ENCODE results near the gene NOD1.
"Not testable (repeated sequence)": the region's sequence is repeated elsewhere in the genome, so short reads cannot be mapped to it uniquely, and the experiment has no call there.

The NOD1 gene, protein sequence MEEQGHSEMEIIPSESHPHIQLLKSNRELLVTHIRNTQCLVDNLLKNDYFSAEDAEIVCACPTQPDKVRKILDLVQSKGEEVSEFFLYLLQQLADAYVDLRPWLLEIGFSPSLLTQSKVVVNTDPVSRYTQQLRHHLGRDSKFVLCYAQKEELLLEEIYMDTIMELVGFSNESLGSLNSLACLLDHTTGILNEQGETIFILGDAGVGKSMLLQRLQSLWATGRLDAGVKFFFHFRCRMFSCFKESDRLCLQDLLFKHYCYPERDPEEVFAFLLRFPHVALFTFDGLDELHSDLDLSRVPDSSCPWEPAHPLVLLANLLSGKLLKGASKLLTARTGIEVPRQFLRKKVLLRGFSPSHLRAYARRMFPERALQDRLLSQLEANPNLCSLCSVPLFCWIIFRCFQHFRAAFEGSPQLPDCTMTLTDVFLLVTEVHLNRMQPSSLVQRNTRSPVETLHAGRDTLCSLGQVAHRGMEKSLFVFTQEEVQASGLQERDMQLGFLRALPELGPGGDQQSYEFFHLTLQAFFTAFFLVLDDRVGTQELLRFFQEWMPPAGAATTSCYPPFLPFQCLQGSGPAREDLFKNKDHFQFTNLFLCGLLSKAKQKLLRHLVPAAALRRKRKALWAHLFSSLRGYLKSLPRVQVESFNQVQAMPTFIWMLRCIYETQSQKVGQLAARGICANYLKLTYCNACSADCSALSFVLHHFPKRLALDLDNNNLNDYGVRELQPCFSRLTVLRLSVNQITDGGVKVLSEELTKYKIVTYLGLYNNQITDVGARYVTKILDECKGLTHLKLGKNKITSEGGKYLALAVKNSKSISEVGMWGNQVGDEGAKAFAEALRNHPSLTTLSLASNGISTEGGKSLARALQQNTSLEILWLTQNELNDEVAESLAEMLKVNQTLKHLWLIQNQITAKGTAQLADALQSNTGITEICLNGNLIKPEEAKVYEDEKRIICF

GRCh38 chr7:30478349-30479201 is at the start of gene NOD1:
TSS of gene NOD1 (minus strand) at chr7:30478784. CDS start at chr7:30456921, 21,863 bp downstream.
- in situ Hi-C loops (cut with MboI; ENCODE audit: low sequenced_read_pairs), result no loop called here

- in situ Hi-C loops (cut with MboI; ENCODE audit: low sequenced_read_pairs), result not testable (repeated sequence)
These were observed 48.7 kb upstream of the NOD1 start for GRCh38 chr7:30527297-30527696.

DNA sequence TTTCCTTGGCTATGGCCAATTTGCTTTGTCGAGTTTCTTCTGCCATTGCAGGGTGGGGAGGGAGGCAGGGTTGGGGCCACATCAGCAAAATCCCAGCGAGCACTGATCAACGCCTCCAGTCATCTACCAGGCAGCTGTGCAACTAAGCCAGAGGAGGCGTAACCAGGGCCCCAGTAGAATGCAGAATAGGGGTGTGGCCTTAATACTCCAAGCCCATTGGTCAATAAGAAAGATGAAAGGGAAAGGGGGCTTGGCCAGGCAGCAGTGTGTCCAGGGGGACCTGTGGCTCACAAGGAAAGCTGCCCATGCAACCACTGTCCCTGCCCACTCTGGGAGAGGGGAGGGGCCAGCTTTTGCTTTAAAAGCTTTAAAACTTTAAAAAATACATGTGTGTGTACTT is 47.6 kb upstream of the NOD1 start:
- in situ Hi-C loops (cut with MboI; ENCODE audit: low sequenced_read_pairs), result no loop called here

DNA sequence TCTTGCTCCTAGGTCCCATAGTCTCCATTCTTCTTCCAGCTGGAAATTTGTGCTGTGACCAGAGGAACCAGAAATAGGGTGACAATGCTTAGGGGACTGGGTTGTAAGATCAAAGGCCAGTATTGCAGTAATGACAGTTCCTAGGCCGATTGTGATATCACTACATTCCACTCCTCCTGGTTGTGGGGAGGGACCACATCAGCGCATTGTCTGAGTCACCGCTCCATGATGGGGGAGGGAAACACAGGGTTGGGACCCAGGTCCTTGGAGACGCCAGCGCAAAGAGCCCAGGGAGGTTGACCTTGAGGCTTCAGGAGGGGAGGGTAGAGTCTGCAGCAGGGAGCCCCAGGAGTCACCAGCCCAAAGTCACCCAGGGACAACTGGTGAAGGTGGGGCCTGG is 46.8 kb upstream of the NOD1 start:
- in situ Hi-C loops (cut with MboI; ENCODE audit: low sequenced_read_pairs), result no loop called here

- in situ Hi-C loops (cut with MboI; ENCODE audit: low sequenced_read_pairs), result no loop called here
These were observed 46.0 kb upstream of the NOD1 start for GRCh38 chr7:30524545-30524944.

- in situ Hi-C loops (cut with MboI; ENCODE audit: low sequenced_read_pairs), result no loop called here
These were observed 44.9 kb upstream of the NOD1 start for GRCh38 chr7:30523466-30523865.

DNA sequence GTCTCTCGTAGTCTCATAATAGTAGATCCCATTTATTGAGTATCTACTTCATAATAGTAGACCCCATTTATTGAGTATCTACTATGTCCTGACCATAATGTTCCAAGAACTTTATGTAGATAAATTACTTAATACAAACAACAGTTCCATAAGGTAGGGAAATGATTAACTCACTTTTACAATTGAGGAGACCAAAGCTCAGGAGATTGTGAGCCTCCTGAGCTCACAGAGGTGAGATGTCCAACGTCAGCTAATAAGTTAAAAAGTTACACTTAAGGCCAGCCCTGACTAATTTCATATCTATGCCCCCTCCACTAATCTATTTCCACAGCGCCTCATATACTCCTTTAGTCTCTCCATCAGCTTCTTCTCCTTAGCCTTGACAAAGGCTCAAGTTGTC is 43.6 kb upstream of the NOD1 start:
- in situ Hi-C loops (cut with MboI; ENCODE audit: low sequenced_read_pairs), result no loop called here

DNA sequence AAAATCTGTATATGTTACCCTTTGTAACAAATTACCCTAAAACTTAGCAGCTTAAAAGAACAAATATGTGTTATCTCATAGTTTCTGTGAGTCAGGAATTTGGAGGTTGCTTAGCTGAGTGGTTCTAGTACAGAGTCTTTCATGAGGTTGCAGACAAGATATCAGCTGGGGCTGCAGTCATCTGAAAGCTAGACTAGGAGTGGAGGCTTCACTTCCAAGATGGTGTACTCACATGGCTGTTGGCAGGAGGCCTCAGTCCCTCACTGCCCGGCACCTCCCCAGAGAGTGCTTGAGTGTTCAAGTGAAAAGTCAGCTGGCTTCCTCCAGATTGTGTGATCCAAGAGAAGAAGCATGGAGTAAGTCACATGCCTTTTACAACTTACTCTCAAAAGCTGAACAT is 42.9 kb upstream of the NOD1 start:
- in situ Hi-C loops (cut with MboI; ENCODE audit: low sequenced_read_pairs), result no loop called here

DNA sequence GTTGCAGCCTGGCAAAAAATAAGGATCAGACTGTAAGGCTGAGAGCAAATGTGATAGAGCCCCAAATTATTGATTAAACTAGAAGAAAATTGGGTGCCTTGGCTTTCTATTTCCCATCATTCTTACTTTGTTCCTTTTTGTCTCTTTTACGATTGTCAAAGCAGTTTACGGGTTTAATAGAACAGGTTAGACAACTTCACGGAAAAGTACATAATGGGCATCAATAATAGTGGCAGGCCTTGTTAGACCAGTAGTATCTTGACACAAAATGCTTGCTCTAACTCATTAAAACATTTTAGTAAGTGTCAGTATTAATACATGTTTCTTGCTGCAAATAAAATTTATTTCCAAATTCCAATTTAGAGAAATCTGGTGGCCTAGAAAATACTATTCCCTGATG is 40.5 kb upstream of the NOD1 start:
- in situ Hi-C loops (cut with MboI; ENCODE audit: low sequenced_read_pairs), result no loop called here

GRCh38 chr7:30515761-30516160 is 37.2 kb upstream of the NOD1 start:
- in situ Hi-C loops (cut with MboI; ENCODE audit: low sequenced_read_pairs), result no loop called here

DNA sequence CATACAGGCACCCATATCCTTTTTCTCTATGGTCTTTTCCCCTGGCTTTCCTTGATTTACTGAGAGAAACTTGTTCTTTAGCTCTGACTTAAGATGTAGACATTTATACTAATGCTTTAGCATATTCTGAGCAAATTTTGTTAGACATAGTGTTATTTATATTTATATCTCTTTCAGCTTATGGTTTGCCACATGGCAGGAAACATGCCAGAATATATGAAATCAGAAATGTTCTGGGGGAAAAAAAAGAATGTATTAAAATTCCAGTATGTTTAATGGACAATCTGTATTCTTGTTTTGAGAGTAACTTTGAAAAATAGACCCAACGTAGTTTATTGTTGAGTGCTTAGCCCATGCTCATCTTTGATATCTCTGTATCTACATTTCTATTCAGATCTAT is 36.2 kb upstream of the NOD1 start:
- in situ Hi-C loops (cut with MboI; ENCODE audit: low sequenced_read_pairs), result no loop called here

DNA sequence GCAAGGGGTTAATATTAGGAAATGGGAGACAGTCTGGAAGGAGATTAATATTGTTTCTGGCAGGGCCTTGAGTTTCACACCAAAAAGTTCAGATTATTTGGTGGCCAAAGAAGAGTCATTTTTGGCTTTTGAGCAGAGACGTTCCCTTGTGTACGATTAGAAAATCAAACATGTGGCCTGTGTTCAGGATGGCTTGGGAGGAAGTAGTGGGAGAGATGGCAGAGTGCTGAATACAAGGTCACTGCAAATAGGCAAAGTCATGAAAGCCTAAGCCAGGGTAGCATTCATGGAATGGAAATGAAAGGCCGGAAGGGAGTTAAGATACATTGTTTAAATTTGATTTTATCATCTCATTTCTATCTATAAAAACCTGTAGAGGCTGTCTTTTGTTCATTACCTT is 35.6 kb upstream of the NOD1 start:
- in situ Hi-C loops (cut with MboI; ENCODE audit: low sequenced_read_pairs), result no loop called here

DNA sequence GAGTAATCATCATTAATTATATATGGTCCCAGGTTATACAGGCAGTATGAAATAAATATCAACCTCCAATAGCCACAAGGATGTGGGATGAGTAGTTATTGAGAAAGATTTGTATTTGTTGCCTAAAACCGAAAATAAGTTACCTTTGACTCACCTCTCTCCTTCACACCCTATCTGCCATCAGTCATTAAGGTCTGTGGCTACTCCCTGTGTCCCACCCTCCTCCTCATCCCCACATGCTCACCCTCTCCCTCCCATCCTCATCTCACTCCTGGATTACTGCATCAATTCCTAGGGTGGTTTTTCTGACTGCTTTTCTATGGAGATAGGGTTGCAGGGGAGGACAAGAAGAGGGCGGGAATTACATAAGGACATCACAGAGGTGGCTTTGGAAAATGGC is 35.2 kb upstream of the NOD1 start:
- in situ Hi-C loops (cut with MboI; ENCODE audit: low sequenced_read_pairs), result no loop called here

- in situ Hi-C loops (cut with MboI; ENCODE audit: low sequenced_read_pairs), result no loop called here
These were observed 33.5 kb upstream of the NOD1 start for GRCh38 chr7:30511973-30512662.

DNA sequence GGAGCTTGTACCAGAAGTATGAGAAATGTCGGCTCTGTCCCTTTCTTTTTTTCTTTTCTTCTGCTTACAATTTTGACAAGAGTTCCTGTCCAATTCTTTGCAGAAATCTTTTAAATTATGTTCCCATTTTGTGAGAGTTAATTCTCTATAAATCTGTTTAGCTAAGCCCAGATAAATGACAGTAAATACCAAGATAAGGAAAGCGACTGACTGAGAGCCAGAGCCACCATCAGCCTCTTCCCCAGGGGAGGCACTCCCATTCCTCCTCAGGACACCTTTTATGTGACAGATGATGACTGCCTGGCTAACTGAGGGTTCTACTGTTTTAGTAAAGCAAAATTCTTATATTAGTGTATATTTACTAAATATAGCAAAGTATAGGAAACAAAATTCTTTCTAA is 32.9 kb upstream of the NOD1 start:
- in situ Hi-C loops (cut with MboI; ENCODE audit: low sequenced_read_pairs), result no loop called here

GRCh38 chr7:30510124-30511075 is 31.8 kb upstream of the NOD1 start:
- in situ Hi-C loops (cut with MboI; ENCODE audit: low sequenced_read_pairs), result no loop called here

DNA sequence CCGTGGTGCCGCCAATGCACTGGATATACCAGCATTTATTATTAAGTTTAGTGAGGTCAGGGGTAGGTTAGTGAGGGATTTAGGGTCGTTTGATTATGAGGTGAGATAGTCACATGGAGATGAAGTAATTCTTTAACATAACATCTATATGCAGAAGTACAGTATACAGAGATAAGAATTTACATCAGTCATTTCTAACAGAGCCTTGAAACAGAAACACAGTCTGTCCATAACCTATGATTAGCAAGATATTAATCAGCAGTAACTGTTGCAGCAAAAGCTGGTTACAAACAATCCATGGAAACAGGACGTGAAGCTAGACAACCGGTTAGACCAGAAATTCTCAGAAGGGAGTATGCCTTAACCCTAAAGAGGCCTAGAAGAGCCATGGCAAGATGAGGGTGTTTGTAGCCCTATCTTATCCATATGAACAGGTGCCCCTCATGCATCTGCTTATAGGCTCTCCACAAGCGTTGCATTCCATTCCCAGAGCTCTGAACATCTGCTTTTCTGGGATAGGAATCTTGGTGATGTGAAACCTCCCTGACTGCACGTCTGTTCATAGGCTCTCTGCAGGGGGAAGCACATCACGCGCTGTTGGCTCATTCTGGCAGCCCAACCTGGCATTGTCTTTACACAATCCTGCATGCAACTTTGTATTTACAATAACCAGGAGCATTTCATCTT is 30.7 kb upstream of the NOD1 start:
- in situ Hi-C loops (cut with MboI; ENCODE audit: low sequenced_read_pairs), result not testable (repeated sequence)

DNA sequence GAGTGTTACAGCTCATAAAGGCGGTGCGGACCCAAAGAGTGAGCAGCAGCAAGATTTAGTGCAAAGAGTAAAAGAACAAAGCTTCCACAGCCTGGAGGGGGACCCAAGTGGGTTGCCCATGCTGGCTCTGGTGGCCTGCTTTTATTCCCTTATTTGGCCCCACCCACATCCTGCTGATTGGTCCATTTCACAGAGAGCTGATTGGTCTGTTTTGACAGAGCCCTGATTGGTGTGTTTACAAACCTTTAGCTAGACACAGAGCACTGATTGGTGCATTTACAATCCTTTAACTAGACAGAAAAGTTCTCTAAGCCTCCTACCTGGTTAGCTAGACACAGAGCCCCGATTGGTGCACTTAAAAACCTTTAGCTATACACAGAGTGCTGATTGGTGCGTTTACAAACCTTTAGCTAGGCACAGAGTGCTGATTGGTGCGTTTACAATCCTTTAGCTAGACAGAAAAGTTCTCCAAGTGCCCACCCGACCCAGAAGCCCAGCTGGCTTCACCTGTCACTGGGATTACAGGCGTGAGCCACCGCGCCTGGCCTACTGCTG is 28.8 kb upstream of the NOD1 start:
- in situ Hi-C loops (cut with MboI; ENCODE audit: low sequenced_read_pairs), result not testable (repeated sequence)

All from hTERT RPE-1 (cell line).